KMS-11 (cell line): Measurements from ENCODE around the gene TMEM231.
"Not testable (repeated sequence)": the region's sequence is repeated elsewhere in the genome, so short reads cannot be mapped to it uniquely, and the experiment has no call there.

Experiments
- H2AFZ ChIP-seq: fragments of 200-600 bp; sonication (generic); 2 replicates; pipeline ENCODE4 v1.6.1; 2016; ENCODE audit warnings: antibody characterized with exemption, mixed run types, low read depth
- H3K27ac ChIP-seq: fragments of 200-600 bp; sonication (generic); 2 replicates; pipeline ENCODE4 v1.6.1; 2016; ENCODE audit warnings: mild to moderate bottlenecking, mixed run types
- H3K27me3 ChIP-seq: fragments of 200-600 bp; sonication (generic); 2 replicates; pipeline ENCODE4 v1.6.1; 2017; ENCODE audit warnings: mild to moderate bottlenecking, low read depth, mixed run types, moderate library complexity; ENCODE audit not compliant: insufficient read depth
- H3K36me3 ChIP-seq: fragments of 200-600 bp; sonication (generic); 2 replicates; pipeline ENCODE4 v1.6.1; 2017; ENCODE audit warnings: mild to moderate bottlenecking, mixed run types; ENCODE audit not compliant: insufficient read depth
- H3K4me1 ChIP-seq: fragments of 200-600 bp; sonication (generic); 2 replicates; pipeline ENCODE4 v1.6.1; 2016; ENCODE audit warnings: mild to moderate bottlenecking, low read depth, mixed run types; ENCODE audit not compliant: poor library complexity, severe bottlenecking
- H3K4me2 ChIP-seq: fragments of 200-600 bp; sonication (generic); 2 replicates; pipeline ENCODE4 v1.7.0; 2016; ENCODE audit warnings: mild to moderate bottlenecking, mixed run types
- H3K4me3 ChIP-seq: fragments of 200-600 bp; sonication (generic); IDR thresholded peaks from 2 replicates; pipeline ENCODE4 v1.6.1; 2017; ENCODE audit warnings: low read depth, low read length, mixed read lengths; ENCODE audit not compliant: insufficient read depth
- H3K79me2 ChIP-seq: fragments of 200-600 bp; sonication (generic); 2 replicates; pipeline ENCODE4 v1.6.1; 2016; ENCODE audit warnings: low read depth, mixed run types; ENCODE audit not compliant: insufficient read depth
- H3K9ac ChIP-seq: fragments of 200-600 bp; sonication (generic); 2 replicates; pipeline ENCODE4 v1.6.1; 2016; ENCODE audit warnings: mild to moderate bottlenecking, mixed run types
- H4K20me1 ChIP-seq: fragments of 200-600 bp; sonication (generic); 2 replicates; pipeline ENCODE4 v1.6.1; 2016; ENCODE audit warnings: mild to moderate bottlenecking, mixed run types; ENCODE audit not compliant: insufficient read depth
- CTCF ChIP-seq: fragments of 200-600 bp; sonication (generic); conservative IDR thresholded peaks from 2 replicates; pipeline ENCODE4 v1.6.1; 2017; ENCODE audit warnings: low read depth, mild to moderate bottlenecking, antibody characterized with exemption, low read length, moderate library complexity, mixed read lengths

The TMEM231 gene

GRCh38 chr16:75555213-75555706, 792 bp downstream of the TMEM231 start:
- H3K4me1 ChIP-seq, result peaks cover 19% of the 10 kb centered on the region
- TF ChIP-seq CTCF, result no peak
- no peaks in the 10 kb centered on the region for H4K20me1 ChIP-seq
- H3K4me3 ChIP-seq, result no peak overlapping the region
- H3K36me3 ChIP-seq, result no peaks in the 10 kb centered on the region
- H3K27ac ChIP-seq, result peak overlapping the region; percentile 87
- H2AFZ ChIP-seq, result peak overlapping the region; percentile 67
- H3K4me2 ChIP-seq, result peak overlapping the region; percentile 78
- H3K27me3 ChIP-seq, result no peaks in the 10 kb centered on the region
- H3K9ac ChIP-seq, result peak overlapping the region; percentile 81
- no peaks in the 10 kb centered on the region; the same call in 1 of the 2 replicates for H3K79me2 ChIP-seq

GRCh38 chr16:75552951-75553350, 3.1 kb downstream of the TMEM231 start:
- no peak overlapping the region for H3K9ac ChIP-seq
- H3K36me3 ChIP-seq, result no peaks in the 10 kb centered on the region
- H3K27me3 ChIP-seq, result no peaks in the 10 kb centered on the region
- no peak for TF ChIP-seq CTCF
- no peaks in the 10 kb centered on the region for H4K20me1 ChIP-seq
- H3K27ac ChIP-seq, result no peak overlapping the region; the same call in 1 of the 2 replicates
- H3K79me2 ChIP-seq, result no peaks in the 10 kb centered on the region; the same call in 1 of the 2 replicates
- no peak overlapping the region for H3K4me3 ChIP-seq
- H2AFZ ChIP-seq, result no peak overlapping the region
- peaks cover 19% of the 10 kb centered on the region for H3K4me1 ChIP-seq
- no peak overlapping the region for H3K4me2 ChIP-seq

GRCh38 chr16:75550211-75550662, 5.8 kb downstream of the TMEM231 start:
- H3K4me2 ChIP-seq, result no peak overlapping the region
- no peak for TF ChIP-seq CTCF
- no peak overlapping the region for H3K4me3 ChIP-seq
- no peak overlapping the region for H2AFZ ChIP-seq
- H4K20me1 ChIP-seq, result no peaks in the 10 kb centered on the region
- no peak overlapping the region for H3K27ac ChIP-seq
- no peak overlapping the region for H3K9ac ChIP-seq
- H3K79me2 ChIP-seq, result no peaks in the 10 kb centered on the region; the same call in 1 of the 2 replicates
- H3K4me1 ChIP-seq, result peaks cover 10% of the 10 kb centered on the region
- H3K27me3 ChIP-seq, result no peaks in the 10 kb centered on the region
- H3K36me3 ChIP-seq, result no peaks in the 10 kb centered on the region

GRCh38 chr16:75548456-75548855, 7.6 kb downstream of the TMEM231 start:
- not testable (repeated sequence) for H4K20me1 ChIP-seq

GRCh38 chr16:75546293-75546692, 9.8 kb downstream of the TMEM231 start:
- Histone ChIP-seq H3K4me1 (no peaks in the 10 kb centered on the region), H3K36me3 (no peaks in the 10 kb centered on the region), H3K79me2 (no peaks in the 10 kb centered on the region), H2AFZ (no peak overlapping the region), H3K27me3 (no peaks in the 10 kb centered on the region), H4K20me1 (no peaks in the 10 kb centered on the region), H3K27ac (no peak overlapping the region), H3K4me3 (no peak overlapping the region), H3K9ac (no peak overlapping the region), H3K4me2 (no peak overlapping the region)
- no peak for TF ChIP-seq CTCF

More at GRCh38 chr16:75548456-75548855, 7.6 kb downstream of the TMEM231 start:
- H2AFZ ChIP-seq, H3K27ac ChIP-seq, H3K27me3 ChIP-seq, H3K4me2 ChIP-seq, H3K79me2 ChIP-seq, H3K36me3 ChIP-seq, H3K4me3 ChIP-seq, H3K9ac ChIP-seq, H3K4me1 ChIP-seq: not testable (repeated sequence)

GRCh38 chr16:75545879-75546278, 10.2 kb downstream of the TMEM231 start:
- not testable (repeated sequence) for H3K4me1 ChIP-seq, H3K27ac ChIP-seq, H3K4me2 ChIP-seq, H2AFZ ChIP-seq, H3K9ac ChIP-seq, H3K79me2 ChIP-seq, H3K36me3 ChIP-seq, H3K27me3 ChIP-seq, H3K4me3 ChIP-seq, H4K20me1 ChIP-seq

- not testable (repeated sequence) for H3K79me2 ChIP-seq, H3K36me3 ChIP-seq, H3K27ac ChIP-seq, H3K4me2 ChIP-seq, H3K27me3 ChIP-seq, H4K20me1 ChIP-seq, H3K4me3 ChIP-seq, H2AFZ ChIP-seq, H3K9ac ChIP-seq, H3K4me1 ChIP-seq
These were observed 13.6 kb downstream of the TMEM231 start for GRCh38 chr16:75542462-75542861.
